Skeletal muscle satellite cell (primary cell): ENCODE data around the gene TMEM203. TPM values are rescaled to one million over a fixed set of nuclear protein-coding genes. Genes with fewer than 3 reads are reported as not detected.
A peak's percentile ranks its signal among the peaks of the same experiment; 100 is the strongest.

ENCODE experiments used
- H3K27me3 ChIP-seq: 2 replicates; pipeline ENCODE4 v1.7.0; 2013; ENCODE audit warnings: low read length; ENCODE audit not compliant: control insufficient read depth, insufficient read depth
- H3K36me3 ChIP-seq: 2 replicates; pipeline ENCODE4 v1.7.0; 2013; ENCODE audit warnings: mild to moderate bottlenecking, control low read depth, low read length; ENCODE audit not compliant: insufficient read depth
- H3K4me1 ChIP-seq: 2 replicates; pipeline ENCODE4 v1.7.0; 2013; ENCODE audit warnings: low read length; ENCODE audit not compliant: control insufficient read depth, insufficient read depth
- H3K4me2 ChIP-seq: 2 replicates; pipeline ENCODE4 v1.7.0; 2013; ENCODE audit warnings: mild to moderate bottlenecking, low read length
- H3K4me3 ChIP-seq: 2 replicates; pipeline ENCODE4 v1.7.0; 2013; ENCODE audit warnings: low read length
- H3K9ac ChIP-seq: 2 replicates; pipeline ENCODE4 v1.7.0; 2013; ENCODE audit warnings: mild to moderate bottlenecking, low read depth, low read length, moderate library complexity
- H3K9me3 ChIP-seq: replicated peaks from 2 replicates; pipeline ENCODE4 v1.7.0; 2013; ENCODE audit warnings: mild to moderate bottlenecking, control low read depth, low read length
- total RNA-seq: library from RNA; depleted of rRNA; stranded (reverse); fragments of >200 nt; gene quantifications from 2 replicates; pipeline ENCODE4 v1.2.3, GENCODE V29; 2012; rRNA removed

The TMEM203 gene
- total RNA-seq = 29.9 and 31.5 TPM in 2 replicates

DNA sequence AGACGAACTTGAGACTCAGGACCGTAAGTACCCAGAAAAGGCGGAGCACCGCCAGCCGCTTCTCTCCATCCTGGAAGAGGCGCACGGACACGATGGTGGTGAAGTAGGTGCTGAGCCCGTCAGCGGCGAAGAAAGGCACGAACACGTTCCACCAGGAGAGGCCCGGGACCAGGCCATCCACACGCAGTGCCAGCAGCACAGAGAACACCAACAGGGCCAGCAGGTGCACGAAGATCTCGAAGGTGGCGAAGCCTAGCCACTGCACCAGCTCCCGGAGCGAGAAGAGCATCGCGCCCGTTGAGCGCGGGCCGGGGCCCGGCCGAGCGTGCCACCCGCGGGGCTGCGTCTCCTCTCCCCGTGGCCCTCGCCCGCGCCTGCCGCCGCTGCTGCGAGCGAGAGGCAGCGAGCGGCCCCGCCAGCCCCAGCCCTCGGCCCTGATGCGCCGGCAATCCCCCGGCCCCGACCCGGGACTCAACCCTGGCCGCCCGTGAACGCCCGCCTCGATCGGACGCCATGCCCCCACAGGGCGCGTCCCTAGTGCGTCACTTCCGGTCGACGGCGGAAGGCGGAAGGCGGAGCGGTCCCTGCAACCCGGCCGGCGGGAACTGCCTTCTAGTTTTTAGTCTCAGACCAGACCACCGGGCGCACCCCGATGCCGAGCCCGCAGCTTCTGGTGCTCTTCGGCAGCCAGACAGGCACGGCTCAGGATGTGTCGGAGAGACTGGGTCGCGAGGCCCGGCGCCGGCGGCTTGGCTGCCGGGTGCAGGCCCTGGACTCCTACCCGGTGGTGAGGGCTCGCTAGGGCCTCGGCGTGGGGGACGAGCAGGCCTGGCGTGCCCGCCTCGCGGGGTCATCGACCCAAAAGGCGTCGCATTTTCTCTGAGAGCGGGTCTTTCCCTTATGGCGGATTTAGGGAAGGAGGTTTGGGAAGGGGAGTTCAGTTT, at the start of gene TMEM203, which contains the start of gene NDOR1:
TMEM203 (minus strand) TSS at position 523 of the 944 bp plus-strand sequence; CDS start at position 289, 234 bp downstream.
NDOR1 (plus strand) TSS at position 575 of the 944 bp plus-strand sequence; CDS start at position 653, 78 bp downstream.
- peaks cover 6% of the 10 kb centered on the region for H3K36me3 ChIP-seq
- H3K4me3 ChIP-seq = peak within 1 kb of the TSS; percentile 97
- no peaks in the 10 kb centered on the region for H3K27me3 ChIP-seq
- peak within 1 kb of the TSS; percentile 86 for H3K4me2 ChIP-seq
- peaks cover 31% of the 10 kb centered on the region for H3K4me1 ChIP-seq
- H3K9me3 ChIP-seq = no peaks in the 10 kb centered on the region
- peak within 1 kb of the TSS; percentile 96 for H3K9ac ChIP-seq

- Histone ChIP-seq H3K36me3 (peaks cover 22% of the 10 kb centered on the region), H3K4me3 (peak within 1 kb of the TSS; percentile 89), H3K9ac (peak within 1 kb of the TSS; percentile 96), H3K9me3 (no peaks in the 10 kb centered on the region), H3K4me1 (peaks cover 19% of the 10 kb centered on the region), H3K27me3 (no peaks in the 10 kb centered on the region), H3K4me2 (peak within 1 kb of the TSS; percentile 99)
Measured at GRCh38 chr9:137254624-137255447, 49.4 kb upstream of the TMEM203 start, which contains the start of gene NELFB. NELFB (plus strand) TSS chr9:137255327.

DNA sequence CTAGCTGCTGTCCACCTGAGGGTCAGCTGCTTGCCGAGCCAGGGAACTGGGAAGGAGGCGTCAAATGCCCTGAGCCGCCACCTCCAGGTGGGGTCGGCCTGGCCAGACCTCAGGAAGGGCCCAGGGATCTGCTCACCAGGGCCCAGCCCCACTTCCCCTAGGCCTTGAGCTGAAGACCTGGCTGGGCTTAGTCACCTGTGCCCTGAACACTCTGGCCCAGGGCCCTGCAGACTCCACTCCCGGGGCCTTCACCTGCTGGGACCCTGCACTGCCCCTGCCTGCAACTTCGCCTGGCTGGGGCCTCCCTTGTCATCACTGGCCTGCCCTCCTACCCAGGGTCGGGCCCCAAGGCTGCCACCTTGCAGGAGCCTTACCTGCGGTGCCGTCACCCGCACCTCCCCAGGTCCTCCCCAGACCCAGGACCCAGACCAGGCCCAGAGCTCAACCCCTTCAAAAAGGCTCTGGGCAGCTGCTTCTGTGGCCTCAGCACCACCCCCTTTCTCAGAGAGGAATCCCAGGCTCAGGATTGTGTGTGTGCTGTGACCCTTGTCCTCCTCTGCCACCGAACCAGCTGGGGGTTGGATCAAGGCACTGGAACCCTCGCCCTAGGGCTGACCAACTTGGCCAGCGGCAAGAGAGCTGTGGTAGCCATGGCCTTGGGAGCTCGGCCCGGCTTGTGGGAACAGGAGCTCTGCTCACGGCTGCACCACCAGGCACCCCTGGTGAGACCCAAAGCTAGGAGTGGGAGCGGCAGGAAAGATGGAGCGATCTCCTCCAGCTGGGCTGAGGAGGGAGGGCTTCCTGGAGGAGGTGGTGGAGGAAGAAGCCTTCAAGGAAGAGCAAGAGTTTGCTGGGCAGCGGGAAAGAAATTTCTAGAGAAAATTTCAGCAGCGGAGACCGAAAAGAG, 48.5 kb upstream of the TMEM203 start:
- H3K4me3 ChIP-seq = peak overlapping the region; percentile 89
- peak overlapping the region; percentile 99 for H3K4me2 ChIP-seq
- peaks cover 17% of the 10 kb centered on the region for H3K36me3 ChIP-seq
- H3K27me3 ChIP-seq = no peaks in the 10 kb centered on the region
- no peaks in the 10 kb centered on the region for H3K9me3 ChIP-seq
- H3K9ac ChIP-seq = peak overlapping the region; percentile 96
- peaks cover 19% of the 10 kb centered on the region for H3K4me1 ChIP-seq

DNA sequence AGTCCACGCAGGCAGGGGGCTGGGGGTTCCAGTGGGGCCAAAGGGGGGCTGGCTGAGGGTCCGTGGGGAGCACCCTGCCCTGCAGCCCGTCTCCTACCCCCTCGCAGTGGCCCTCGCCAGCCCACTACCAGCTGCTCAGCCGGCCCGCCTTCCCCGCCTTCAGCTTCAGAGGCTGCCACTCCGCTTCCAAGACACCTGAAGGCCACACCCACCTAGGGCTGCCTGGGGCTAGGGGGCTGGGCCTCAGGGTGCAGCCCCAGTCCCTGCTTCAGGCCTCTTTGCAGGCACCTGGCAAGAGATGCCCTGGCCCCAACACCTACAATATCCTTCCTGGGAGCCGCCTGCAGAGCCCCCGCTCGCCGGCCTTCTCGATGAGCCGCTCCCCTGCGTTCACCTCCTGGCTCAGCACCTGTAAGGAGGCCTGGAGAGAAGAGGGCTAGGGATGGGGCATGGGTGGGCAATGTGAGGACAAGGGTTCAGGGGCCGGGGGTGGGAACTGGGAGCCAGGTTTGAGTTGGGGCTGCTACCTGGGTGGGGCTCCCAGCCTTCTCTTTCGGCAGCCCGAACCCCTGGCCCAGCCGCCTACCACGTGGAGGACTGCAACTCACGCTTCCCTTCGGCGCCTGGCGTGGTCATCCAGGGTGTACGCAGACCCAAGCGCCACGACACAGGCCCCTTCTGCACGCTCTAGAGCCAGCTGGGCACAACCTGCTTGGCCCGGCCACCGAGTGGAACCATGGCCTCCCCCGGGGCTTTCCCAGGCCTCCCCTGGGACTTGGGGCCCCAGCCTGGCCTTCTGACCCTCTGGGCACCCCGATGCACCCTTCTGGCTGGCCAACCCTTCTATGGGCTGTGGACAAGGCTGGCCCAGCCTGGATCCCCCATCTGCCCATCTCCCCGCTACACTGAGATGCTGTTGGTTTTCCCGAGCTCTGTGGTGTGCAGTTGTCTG, 47.4 kb upstream of the TMEM203 start:
- Histone ChIP-seq H3K36me3 (peaks cover 9% of the 10 kb centered on the region), H3K4me1 (peaks cover 19% of the 10 kb centered on the region), H3K9ac (no peak overlapping the region), H3K27me3 (no peaks in the 10 kb centered on the region), H3K4me2 (no peak overlapping the region), H3K4me3 (no peak overlapping the region), H3K9me3 (no peaks in the 10 kb centered on the region)

DNA sequence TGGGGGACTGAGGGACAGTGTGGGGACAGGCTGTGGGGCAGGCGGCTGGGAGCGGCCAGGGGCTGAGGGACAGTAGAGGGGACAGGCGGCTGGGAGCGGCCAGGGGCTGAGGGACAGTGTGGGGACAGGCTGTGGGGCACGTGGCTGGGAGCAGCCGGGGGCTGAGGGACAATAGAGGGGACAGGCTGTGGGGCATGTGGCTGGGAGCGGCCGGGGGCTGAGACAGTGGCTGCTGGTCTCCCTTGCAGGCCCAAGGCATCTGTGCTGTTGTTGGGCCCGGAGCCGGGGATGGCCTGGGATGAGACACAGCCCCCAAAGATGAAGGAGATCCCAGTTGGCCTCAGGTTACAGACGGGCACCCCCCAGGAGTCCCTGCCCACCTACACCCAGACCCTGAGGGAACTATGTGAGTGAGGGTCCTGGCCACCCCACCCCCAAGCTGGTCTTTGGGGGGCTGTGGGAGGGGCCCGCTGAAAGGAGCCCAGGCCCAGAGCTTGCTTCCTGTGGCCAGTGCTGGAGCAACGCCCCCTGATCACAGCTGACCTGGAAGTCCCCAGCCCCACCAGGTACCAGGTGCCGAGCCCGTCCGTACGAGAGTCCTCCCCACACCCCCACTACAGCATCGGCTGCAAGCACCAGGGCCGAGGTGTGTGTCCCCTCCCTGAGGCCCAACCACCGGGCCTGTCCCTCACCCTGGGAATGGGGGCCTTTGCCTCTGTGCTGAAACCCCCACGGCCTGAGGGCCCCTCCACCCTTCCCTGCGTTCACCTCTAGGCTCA, 46.2 kb upstream of the TMEM203 start:
- H3K4me1 ChIP-seq = peaks cover 15% of the 10 kb centered on the region
- H3K4me2 ChIP-seq = no peak overlapping the region
- H3K4me3 ChIP-seq = no peak overlapping the region
- no peak overlapping the region for H3K9ac ChIP-seq
- H3K9me3 ChIP-seq = no peaks in the 10 kb centered on the region
- H3K27me3 ChIP-seq = no peaks in the 10 kb centered on the region
- H3K36me3 ChIP-seq = peaks cover 4% of the 10 kb centered on the region

- Histone ChIP-seq H3K4me3 (no peak within 1 kb of the TSS), H3K27me3 (no peaks in the 10 kb centered on the region), H3K4me1 (peaks cover 10% of the 10 kb centered on the region), H3K9ac (no peak within 1 kb of the TSS), H3K36me3 (no peaks in the 10 kb centered on the region), H3K9me3 (no peaks in the 10 kb centered on the region), H3K4me2 (no peak within 1 kb of the TSS)
Measured at GRCh38 chr9:137251194-137251461, 45.7 kb upstream of the TMEM203 start, which contains the start of gene STPG3. STPG3 (plus strand) TSS chr9:137251286; CDS start chr9:137251287, 1 bp downstream.

DNA sequence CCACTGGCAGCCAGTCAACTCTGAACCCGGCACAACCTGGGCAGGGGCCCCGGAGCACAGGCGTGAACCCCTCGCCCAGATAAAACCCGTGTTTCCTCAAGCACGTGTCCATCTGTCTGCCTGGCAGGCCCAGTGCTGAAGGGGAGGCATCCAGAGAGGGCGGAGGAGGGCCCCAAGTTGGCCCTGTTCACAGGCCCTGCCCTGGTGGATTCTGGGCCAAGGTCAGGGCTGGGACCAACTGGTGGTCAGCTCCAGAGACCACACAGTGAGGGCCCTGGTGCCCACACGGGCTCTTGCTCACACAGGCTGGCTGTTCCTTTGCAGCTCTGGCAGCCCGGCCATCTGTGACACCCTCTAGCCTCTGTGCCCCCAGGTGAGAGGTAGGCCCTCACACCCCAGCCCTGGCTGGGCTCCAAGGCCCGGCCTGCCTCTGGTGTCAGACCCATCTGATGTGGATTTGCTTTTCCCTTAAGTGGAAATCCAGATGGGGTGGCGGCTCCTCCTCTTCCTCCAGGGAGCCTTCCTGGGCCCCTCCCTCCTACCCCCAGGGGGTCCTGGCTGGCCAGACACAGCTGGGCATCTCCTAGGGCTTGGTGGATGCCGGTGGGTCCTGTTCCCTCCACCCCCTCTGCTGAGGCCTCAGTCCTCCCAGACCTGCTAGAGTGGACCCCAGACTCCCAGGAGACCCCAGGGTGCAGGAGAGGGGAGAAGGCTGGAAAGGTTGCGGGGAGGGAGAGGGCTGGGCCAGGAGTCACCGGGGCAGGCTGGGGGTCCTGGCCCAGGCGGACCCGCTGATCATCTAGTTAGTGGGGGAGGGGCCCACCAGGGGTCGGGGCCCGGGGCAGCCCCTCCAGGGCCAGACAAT, 45.1 kb upstream of the TMEM203 start:
- Histone ChIP-seq H3K27me3 (no peaks in the 10 kb centered on the region), H3K4me1 (peaks cover 8% of the 10 kb centered on the region), H3K36me3 (no peaks in the 10 kb centered on the region), H3K9ac (no peak overlapping the region), H3K4me3 (no peak overlapping the region), H3K4me2 (no peak overlapping the region), H3K9me3 (no peaks in the 10 kb centered on the region)

- H3K9ac ChIP-seq = no peak overlapping the region
- H3K4me2 ChIP-seq = no peak overlapping the region
- H3K27me3 ChIP-seq = no peaks in the 10 kb centered on the region
- H3K9me3 ChIP-seq = no peaks in the 10 kb centered on the region
- H3K4me3 ChIP-seq = no peak overlapping the region
- H3K4me1 ChIP-seq = peaks cover 3% of the 10 kb centered on the region
- H3K36me3 ChIP-seq = peaks cover 13% of the 10 kb centered on the region
Measured at GRCh38 chr9:137247916-137248175, 42.4 kb upstream of the TMEM203 start.

DNA sequence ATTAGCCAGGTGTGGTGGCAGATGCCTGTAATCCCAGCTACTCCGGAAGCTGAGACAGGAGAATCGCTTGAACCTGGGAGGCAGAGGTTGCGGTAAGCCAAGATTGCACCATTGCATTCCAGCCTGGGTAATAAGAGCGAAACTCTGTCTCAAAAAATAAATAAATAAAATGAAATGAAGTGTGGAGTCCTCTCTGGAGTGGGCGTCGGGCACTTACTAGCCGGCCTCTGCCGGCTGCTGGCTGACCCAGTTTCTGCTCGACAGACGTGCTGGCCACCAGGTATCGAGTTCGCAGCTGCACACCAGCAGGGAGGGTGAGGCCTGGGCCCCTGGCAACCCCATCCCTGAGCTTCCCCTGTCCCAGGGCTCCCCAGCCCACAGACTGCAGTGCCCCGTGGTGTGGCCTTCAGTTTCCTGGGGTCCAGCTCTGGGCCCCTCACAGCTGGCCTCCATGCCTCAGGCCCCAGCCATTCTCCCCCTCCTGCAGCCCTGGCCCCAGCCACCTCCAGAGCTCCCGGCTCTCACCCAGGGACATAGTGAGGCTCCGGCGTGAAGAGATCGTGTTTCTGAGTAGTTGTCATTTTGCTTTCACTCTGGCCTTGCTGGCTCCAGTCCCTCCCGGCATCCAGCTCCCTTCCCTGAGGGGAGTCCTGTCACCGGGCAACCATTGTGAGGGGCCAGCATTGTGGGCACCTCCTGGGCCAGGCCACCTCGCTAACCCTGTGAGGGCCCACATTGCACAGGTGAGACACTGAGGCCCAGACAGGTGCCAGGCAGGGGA, 41.9 kb upstream of the TMEM203 start:
- Histone ChIP-seq H3K4me3 (no peak overlapping the region), H3K9ac (no peak overlapping the region), H3K36me3 (peaks cover 18% of the 10 kb centered on the region), H3K4me1 (peaks cover 8% of the 10 kb centered on the region), H3K27me3 (no peaks in the 10 kb centered on the region), H3K4me2 (no peak overlapping the region), H3K9me3 (no peaks in the 10 kb centered on the region)
